HFF-Myc (cell line): ENCODE data around the gene SLC16A12.

Experiments used
- DNase-seq: peaks from one replicate; pipeline ENCODE4 v3.0.0-alpha.2; 2011; ENCODE audit warnings: low read depth; ENCODE audit errors: extremely low read depth
- H3K4me3 ChIP-seq: replicated peaks from 2 replicates; pipeline ENCODE4 v1.5.1; 2011; ENCODE audit warnings: low read depth, mild to moderate bottlenecking, control low read depth, low read length
- CTCF ChIP-seq: IDR thresholded peaks from 2 replicates; pipeline ENCODE4 v1.5.1; 2012; ENCODE audit warnings: mild to moderate bottlenecking, low read depth, low read length, control low read depth; ENCODE audit errors: missing control alignments

Gene SLC16A12

GRCh38 chr10:89525556-89525955 lies 9.8 kb downstream of the SLC16A12 start:
- H3K4me3 ChIP-seq = no peak overlapping the region
- DNase-seq = no peak
- TF ChIP-seq CTCF = no peak

- TF ChIP-seq CTCF = no peak
- H3K4me3 ChIP-seq = no peak overlapping the region
- no peak for DNase-seq
Observed at GRCh38 chr10:89524279-89524678, 11.1 kb downstream of the SLC16A12 start.

- no peak for DNase-seq
- TF ChIP-seq CTCF = no peak
- no peak overlapping the region for H3K4me3 ChIP-seq
Observed at GRCh38 chr10:89523274-89523673, 12.1 kb downstream of the SLC16A12 start.

- no peak for TF ChIP-seq CTCF
- DNase-seq = no peak
- H3K4me3 ChIP-seq = no peak overlapping the region
Observed at GRCh38 chr10:89522463-89522862, 12.9 kb downstream of the SLC16A12 start.

GRCh38 chr10:89521368-89521767 lies 14.0 kb downstream of the SLC16A12 start:
- no peak for TF ChIP-seq CTCF
- DNase-seq = peak; percentile 38
- no peak overlapping the region for H3K4me3 ChIP-seq

GRCh38 chr10:89520706-89521105 lies 14.7 kb downstream of the SLC16A12 start:
- no peak for DNase-seq
- TF ChIP-seq CTCF = no peak
- H3K4me3 ChIP-seq = no peak overlapping the region

- peak; percentile 83 for DNase-seq
- H3K4me3 ChIP-seq = no peak overlapping the region
- TF ChIP-seq CTCF = no peak
Observed at GRCh38 chr10:89518876-89519842, 16.2 kb downstream of the SLC16A12 start.
